Activated T-helper 1 cell treated with anti-CD3 and anti-CD28 coated beads, Interleukin-12 subunit alpha, Interleukin-12 subunit beta, Interleukin-2, Interleukin-4 antibody, amounts not matched to agents 30 ng/mL and 10 ng/mL and 1 ng/mL, durations not matched to agents 14 hours and 24 hours and 36 hours (primary cell): ENCODE data around the gene VPS45. TPM values are rescaled to one million over a fixed set of nuclear protein-coding genes. Genes with fewer than 3 reads are reported as not detected.

Experiments used
- DNase-seq: peaks from one replicate; pipeline ENCODE4 v3.0.0; 2021; ENCODE audit warnings: low spot score
- H3K27ac Mint-ChIP-seq: one replicate; pipeline ENCODE4 v1.8.0; 2021; ENCODE audit warnings: mild to moderate bottlenecking, mixed read lengths
- H3K27me3 Mint-ChIP-seq: one replicate; pipeline ENCODE4 v1.8.0; 2022; ENCODE audit warnings: mild to moderate bottlenecking, moderate library complexity, mixed read lengths; ENCODE audit not compliant: insufficient read depth
- H3K36me3 Mint-ChIP-seq: one replicate; pipeline ENCODE4 v1.8.0; 2021; ENCODE audit warnings: low read depth, mixed read lengths
- H3K4me1 Mint-ChIP-seq: one replicate; pipeline ENCODE4 v1.8.0; 2021; ENCODE audit warnings: low read depth, mixed read lengths
- H3K4me3 Mint-ChIP-seq: one replicate; pipeline ENCODE4 v1.8.0; 2021; ENCODE audit warnings: mild to moderate bottlenecking, moderate library complexity, mixed read lengths
- H3K9me3 Mint-ChIP-seq: one replicate; pipeline ENCODE4 v1.8.0; 2021; ENCODE audit warnings: mixed read lengths
- intact Hi-C: fragments of 100-400 bp; cut with micrococcal nuclease; formaldehyde crosslinking; loops from one replicate; pipeline ENCODE4 v1.15.1; 2024
- total RNA-seq: library from RNA; stranded (reverse); gene quantifications from 2 replicates; pipeline ENCODE4 v1.2.3, GENCODE V29; 2022

The VPS45 gene
- total RNA-seq, 1 donor from 2014 or later, result 25.9 TPM

GRCh38 chr1:150155413-150156071 is 88.0 kb downstream of the VPS45 start:
- H3K36me3 Mint-ChIP-seq, result peaks cover 64% of the 10 kb centered on the region
- H3K27ac Mint-ChIP-seq, result peak overlapping the region; percentile 40
- H3K4me1 Mint-ChIP-seq, result peaks cover 45% of the 10 kb centered on the region

DNA sequence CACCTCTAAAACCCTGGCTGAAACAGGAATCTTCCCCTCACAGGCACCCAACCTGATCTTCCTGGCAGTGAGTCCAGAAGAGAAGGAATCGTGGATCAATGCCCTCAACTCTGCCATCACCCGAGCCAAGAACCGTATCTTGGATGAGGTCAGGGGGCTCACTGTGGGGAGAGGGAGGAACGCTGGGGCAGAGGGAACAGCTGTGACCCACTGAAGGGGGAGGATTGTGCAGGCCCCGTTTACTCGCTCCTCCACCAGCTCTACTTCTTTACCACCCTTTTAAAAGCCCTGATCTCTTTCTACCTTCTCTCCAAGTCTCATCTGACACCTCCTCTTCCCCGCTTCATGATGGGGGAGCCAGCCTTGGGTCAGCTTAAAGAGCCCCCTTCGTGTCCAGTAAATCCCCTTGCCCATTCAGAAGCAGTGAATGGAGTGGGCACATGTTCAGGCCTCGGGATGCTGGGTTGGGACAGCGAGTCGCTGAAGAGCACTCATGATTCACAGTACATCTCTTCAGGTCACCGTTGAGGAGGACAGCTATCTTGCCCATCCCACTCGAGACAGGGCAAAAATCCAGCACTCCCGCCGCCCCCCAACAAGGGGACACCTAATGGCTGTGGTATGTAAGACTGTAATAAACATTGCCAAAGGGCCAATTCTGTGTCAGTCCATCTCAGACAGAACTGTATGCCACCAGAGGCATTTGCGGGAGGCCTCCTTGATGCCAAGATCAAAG is 89.5 kb downstream of the VPS45 start:
- DNase-seq, result no peak
- H3K9me3 Mint-ChIP-seq, result no peaks in the 10 kb centered on the region
- intact Hi-C loops, result no loop called here
- H3K4me3 Mint-ChIP-seq, result no peak overlapping the region
- peaks cover 48% of the 10 kb centered on the region for H3K4me1 Mint-ChIP-seq
- H3K27me3 Mint-ChIP-seq, result peaks cover 5% of the 10 kb centered on the region
- H3K36me3 Mint-ChIP-seq, result peaks cover 56% of the 10 kb centered on the region
- no peak overlapping the region for H3K27ac Mint-ChIP-seq

More at GRCh38 chr1:150155413-150156071, 88.0 kb downstream of the VPS45 start:
- no peak for DNase-seq
- H3K4me3 Mint-ChIP-seq, result no peak overlapping the region
- intact Hi-C loops, result no loop called here
- no peaks in the 10 kb centered on the region for H3K9me3 Mint-ChIP-seq
- H3K27me3 Mint-ChIP-seq, result peaks cover 2% of the 10 kb centered on the region

- peaks cover 40% of the 10 kb centered on the region for H3K36me3 Mint-ChIP-seq
- intact Hi-C loops, result no loop called here
- H3K27ac Mint-ChIP-seq, result no peak overlapping the region
- peaks cover 3% of the 10 kb centered on the region for H3K27me3 Mint-ChIP-seq
- H3K4me3 Mint-ChIP-seq, result no peak overlapping the region
- no peak for DNase-seq
- H3K4me1 Mint-ChIP-seq, result peaks cover 50% of the 10 kb centered on the region
- H3K9me3 Mint-ChIP-seq, result no peaks in the 10 kb centered on the region
These were observed 92.0 kb downstream of the VPS45 start for GRCh38 chr1:150159550-150159949.

DNA sequence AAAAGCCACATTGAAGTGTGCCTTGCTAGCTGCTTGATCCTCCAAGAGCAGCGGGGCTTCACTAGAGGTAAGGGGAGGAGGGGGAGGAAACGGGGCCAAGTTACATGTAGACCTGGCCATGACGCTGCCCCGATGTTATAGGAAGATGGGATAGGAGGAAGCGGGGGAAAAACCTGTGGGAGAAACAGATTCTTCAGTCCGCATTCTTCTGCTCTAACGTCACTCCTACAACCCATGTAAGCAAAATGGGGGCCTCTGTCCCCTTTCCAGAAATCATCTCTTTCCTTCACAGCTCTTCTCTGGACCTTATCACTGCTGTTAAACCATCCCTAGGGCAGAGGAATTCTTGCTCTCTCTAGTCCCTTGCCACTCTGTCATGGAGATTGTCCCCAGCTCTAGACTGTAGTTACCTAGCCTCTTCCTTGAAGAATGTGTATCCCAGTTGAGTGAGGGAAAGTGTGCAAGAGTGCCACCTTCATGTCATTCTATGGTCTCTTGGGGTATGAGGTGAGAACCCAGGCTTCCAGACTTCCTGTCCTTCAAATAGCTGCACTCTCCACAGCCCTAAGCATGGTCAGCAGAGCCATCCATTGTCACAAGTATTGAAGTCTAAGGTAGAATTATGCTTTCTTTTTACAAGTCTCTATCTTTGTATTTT is 93.5 kb downstream of the VPS45 start:
- Mint-ChIP-seq H3K4me1 (peaks cover 43% of the 10 kb centered on the region), H3K27ac (no peak overlapping the region), H3K27me3 (peaks cover 4% of the 10 kb centered on the region), H3K9me3 (no peaks in the 10 kb centered on the region), H3K4me3 (peak overlapping the region; percentile 44), H3K36me3 (peaks cover 30% of the 10 kb centered on the region)
- intact Hi-C loops, result loop anchor here (10.0 kb wide), 1 partner anchor 266 kb away; the partner anchor contains the start of gene BOLA1
- no peak for DNase-seq

GRCh38 chr1:150161747-150162581 is 94.4 kb downstream of the VPS45 start:
- no peak overlapping the region for H3K4me3 Mint-ChIP-seq
- peaks cover 4% of the 10 kb centered on the region for H3K27me3 Mint-ChIP-seq
- peaks cover 21% of the 10 kb centered on the region for H3K36me3 Mint-ChIP-seq
- intact Hi-C loops, result loop anchor here (2.0 to 10.0 kb wide), 2 partner anchors 13 to 267 kb away; partner anchors contain the start of genes BOLA1 and PLEKHO1
- H3K27ac Mint-ChIP-seq, result no peak overlapping the region
- DNase-seq, result no peak
- H3K9me3 Mint-ChIP-seq, result no peaks in the 10 kb centered on the region
- peaks cover 43% of the 10 kb centered on the region for H3K4me1 Mint-ChIP-seq

DNA sequence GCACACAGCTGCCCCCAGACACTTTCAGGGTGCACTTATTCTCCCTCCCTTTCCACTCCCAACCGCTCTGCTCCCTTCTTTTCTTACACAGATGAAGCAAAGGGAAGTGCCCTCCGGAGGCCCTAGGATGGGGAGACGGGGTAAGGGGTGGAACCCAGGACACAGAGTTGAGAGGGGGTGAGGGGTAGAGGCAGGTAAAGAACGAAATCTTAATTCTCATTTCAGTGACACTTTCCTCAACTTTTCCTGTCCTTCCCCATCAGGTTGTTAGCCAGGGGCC is 94.9 kb downstream of the VPS45 start:
- H3K9me3 Mint-ChIP-seq, result no peaks in the 10 kb centered on the region
- H3K27me3 Mint-ChIP-seq, result peaks cover 4% of the 10 kb centered on the region
- H3K4me1 Mint-ChIP-seq, result peaks cover 43% of the 10 kb centered on the region
- no peak overlapping the region for H3K4me3 Mint-ChIP-seq
- no peak for DNase-seq
- H3K27ac Mint-ChIP-seq, result no peak overlapping the region
- peaks cover 15% of the 10 kb centered on the region for H3K36me3 Mint-ChIP-seq
- intact Hi-C loops, result loop anchor here (2.0 to 10.0 kb wide), 2 partner anchors 14 to 268 kb away; partner anchors contain the start of genes BOLA1 and PLEKHO1

- no peak for DNase-seq
- no peak overlapping the region for H3K27ac Mint-ChIP-seq
- intact Hi-C loops, result loop anchor here (2.0 to 10.0 kb wide), 2 partner anchors 14 to 268 kb away; partner anchors contain the start of genes BOLA1 and PLEKHO1
- H3K9me3 Mint-ChIP-seq, result no peaks in the 10 kb centered on the region
- no peak overlapping the region for H3K4me3 Mint-ChIP-seq
- peaks cover 5% of the 10 kb centered on the region for H3K27me3 Mint-ChIP-seq
- H3K36me3 Mint-ChIP-seq, result peaks cover 11% of the 10 kb centered on the region
- H3K4me1 Mint-ChIP-seq, result peaks cover 43% of the 10 kb centered on the region
These were observed 95.5 kb downstream of the VPS45 start for GRCh38 chr1:150162862-150163706.

DNA sequence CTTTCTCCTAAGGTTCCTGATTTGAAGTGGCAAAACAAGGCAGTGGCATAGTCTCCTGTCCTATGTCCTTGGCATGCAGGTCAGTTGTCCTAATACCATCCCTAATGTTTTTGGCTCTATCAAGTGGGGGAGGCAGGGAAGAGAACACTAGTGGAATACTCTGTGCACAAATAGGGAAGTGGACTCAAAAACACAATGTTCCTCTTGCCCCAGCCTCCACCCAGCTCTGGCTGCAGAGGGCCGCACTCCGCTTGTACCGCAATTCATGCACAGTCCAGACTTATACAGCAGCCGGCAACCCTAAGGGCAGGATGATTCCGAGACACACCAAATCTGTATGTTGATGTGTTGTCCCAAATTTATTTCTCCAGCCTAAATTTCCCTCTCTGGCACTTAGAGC is 96.6 kb downstream of the VPS45 start:
- Mint-ChIP-seq H3K36me3 (peaks cover 9% of the 10 kb centered on the region), H3K4me3 (no peak overlapping the region), H3K9me3 (no peaks in the 10 kb centered on the region), H3K27ac (no peak overlapping the region), H3K27me3 (peaks cover 7% of the 10 kb centered on the region), H3K4me1 (peaks cover 43% of the 10 kb centered on the region)
- intact Hi-C loops, result loop anchor here (10.0 kb wide), 1 partner anchor 269 kb away; the partner anchor contains the start of gene BOLA1
- no peak for DNase-seq

DNA sequence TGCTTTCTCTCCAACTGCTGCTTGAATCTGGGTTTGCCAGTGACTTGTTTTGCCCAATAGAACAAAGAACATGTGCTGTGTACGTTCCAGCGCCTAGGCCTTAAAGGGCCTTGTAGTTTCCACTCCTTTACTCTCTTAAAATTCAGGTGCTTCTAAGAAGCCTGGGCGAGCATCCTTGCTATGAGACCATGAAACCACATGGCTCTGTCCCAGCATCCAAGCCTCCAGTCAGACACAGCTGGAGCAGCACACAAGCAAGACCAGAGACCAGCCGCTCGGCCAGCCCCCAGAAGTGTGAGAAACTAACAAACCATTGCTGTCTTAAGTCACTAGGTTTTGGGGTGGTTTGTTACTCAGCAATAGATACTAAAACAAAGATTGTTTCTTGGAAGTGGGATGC is 97.2 kb downstream of the VPS45 start:
- Mint-ChIP-seq H3K4me3 (no peak overlapping the region), H3K4me1 (peaks cover 37% of the 10 kb centered on the region), H3K27ac (no peak overlapping the region), H3K36me3 (peaks cover 6% of the 10 kb centered on the region), H3K9me3 (no peaks in the 10 kb centered on the region), H3K27me3 (peaks cover 9% of the 10 kb centered on the region)
- DNase-seq, result no peak
- intact Hi-C loops, result loop anchor here (10.0 kb wide), 1 partner anchor 270 kb away; the partner anchor contains the start of gene BOLA1

- peaks cover 26% of the 10 kb centered on the region for H3K4me1 Mint-ChIP-seq
- no peak overlapping the region for H3K27ac Mint-ChIP-seq
- no peaks in the 10 kb centered on the region for H3K9me3 Mint-ChIP-seq
- no peak overlapping the region for H3K4me3 Mint-ChIP-seq
- DNase-seq, result peak; percentile 30
- intact Hi-C loops, result loop anchor here (1.0 to 10.0 kb wide), 2 partner anchors 93 to 271 kb away; partner anchors contain the start of gene BOLA1
- peaks cover 14% of the 10 kb centered on the region for H3K27me3 Mint-ChIP-seq
- peaks cover 3% of the 10 kb centered on the region for H3K36me3 Mint-ChIP-seq
These were observed 98.3 kb downstream of the VPS45 start for GRCh38 chr1:150165622-150166612.
